Non-pigmented ciliary epithelial cell (primary cell): ENCODE measurements around the gene DAZL.

Source experiments
- DNase-seq: peaks from one replicate; pipeline ENCODE4 v3.0.0-alpha.2; 2010; ENCODE audit warnings: low read depth

Gene DAZL

DNA sequence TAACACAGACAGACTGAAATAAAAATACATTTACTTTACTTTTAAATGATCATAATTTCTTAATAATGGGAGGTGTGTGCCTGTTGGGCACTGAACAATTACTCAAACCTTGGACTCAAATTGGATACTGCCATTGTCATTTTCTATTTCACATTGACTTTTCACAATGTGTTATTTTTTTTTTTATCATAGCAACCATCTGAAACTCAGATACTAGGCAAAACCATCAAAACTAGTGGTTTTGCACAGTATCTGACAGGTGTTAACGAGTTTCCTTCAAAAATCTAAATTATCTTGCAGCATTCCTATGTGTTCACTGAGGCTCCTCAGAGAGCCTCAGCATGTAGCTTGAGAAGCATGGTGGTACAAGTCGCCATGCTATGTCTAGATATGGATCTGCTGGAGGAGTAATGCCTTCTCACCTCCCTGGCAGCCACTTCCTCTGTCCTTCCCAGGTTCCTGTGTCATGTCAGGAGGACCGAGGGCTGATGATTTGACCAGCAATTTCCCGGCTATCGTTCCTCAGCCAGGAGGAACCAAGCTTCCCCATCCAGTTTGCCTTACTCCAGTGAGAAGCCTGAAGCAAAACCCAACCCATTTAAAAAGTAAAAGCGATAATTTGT lies 61.9 kb downstream of the DAZL start:
- DNase-seq, result no peak

DNA sequence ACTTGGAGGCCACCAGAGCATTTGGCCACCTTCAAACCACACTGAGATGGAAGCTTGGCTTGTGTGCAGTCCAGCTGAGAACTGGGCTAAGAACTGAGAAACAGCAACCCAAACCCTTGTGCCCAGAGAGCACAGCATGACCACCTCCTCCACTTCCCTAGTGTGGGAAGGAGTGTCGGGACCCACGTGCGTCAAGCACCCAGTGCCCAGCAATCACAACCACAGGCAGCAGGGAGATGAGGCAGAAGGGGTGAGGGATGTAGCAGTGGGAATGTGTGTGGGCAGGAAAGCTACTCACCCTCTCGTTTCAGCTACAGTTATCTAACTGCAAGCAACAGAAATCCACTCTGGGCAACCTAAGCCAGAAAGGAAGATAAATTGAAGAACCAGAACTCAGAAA lies 66.7 kb downstream of the DAZL start:
- no peak for DNase-seq

DNA sequence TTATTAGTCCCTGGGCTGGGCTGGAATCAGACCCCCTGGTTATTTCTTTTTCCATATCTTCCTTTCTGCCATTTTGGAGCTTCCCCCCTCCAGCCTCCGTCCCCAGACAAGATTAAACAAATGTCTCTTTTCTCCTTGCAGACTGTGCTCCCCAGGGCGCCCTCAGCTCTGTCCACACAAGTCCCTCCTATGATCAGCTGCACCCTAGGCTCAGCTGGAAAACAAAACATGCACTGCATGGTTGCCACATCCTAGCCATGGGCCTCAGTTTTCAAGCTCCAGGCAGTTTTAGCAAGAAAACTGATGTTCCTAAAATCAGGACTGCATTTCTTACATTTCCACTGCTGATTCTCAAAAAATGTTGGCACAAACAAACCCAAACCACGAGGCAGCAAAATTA lies 68.2 kb downstream of the DAZL start:
- DNase-seq, result no peak
